Right atrium auricular region (tissue), 2 donors: Measurements from ENCODE around the gene STH. TPM values are rescaled to one million over a fixed set of nuclear protein-coding genes. Genes with fewer than 3 reads are reported as not detected.

Experiments used
- DNase-seq: peaks from one replicate; pipeline ENCODE4 v3.0.0-alpha.2; 2019; ENCODE audit warnings: low spot score
- H3K27ac ChIP-seq, 2 donors: fragments of 200-600 bp; sonication (generic); 1 replicate in 1 of 2; 2 replicates in 1 of 2; pipeline ENCODE4 v1.5.1; 2016 to 2019
- H3K27me3 ChIP-seq, 2 donors: fragments of 200-600 bp; sonication (generic); one replicate each; pipeline versions ENCODE4 v1.5.1 to v1.6.0; 2017 to 2019
- H3K36me3 ChIP-seq: fragments of 200-600 bp; sonication (generic); one replicate; pipeline ENCODE4 v1.5.1; 2016
- H3K4me1 ChIP-seq, 2 donors: fragments of 200-600 bp; sonication (generic); one replicate each; pipeline versions ENCODE4 v1.5.1 to v1.6.0; 2017 to 2019
- H3K4me3 ChIP-seq, 2 donors: fragments of 200-600 bp; sonication (generic); 1 replicate in 1 of 2; 2 replicates in 1 of 2; pipeline ENCODE4 v1.5.1; 2017 to 2019; ENCODE audit warnings: mild to moderate bottlenecking in 1 of 2, moderate library complexity in 1 of 2
- H3K9me3 ChIP-seq, 2 donors: fragments of 200-600 bp; sonication (generic); one replicate each; pipeline ENCODE4 v1.5.1; 2019
- CTCF ChIP-seq, 2 donors: fragments of 200-600 bp; sonication (generic); IDR thresholded peaks; one replicate each; pipeline ENCODE4 v1.5.1; 2019; ENCODE audit warnings: antibody characterized with exemption in 2 of 2
- total RNA-seq, 2 donors: library from RNA; depleted of rRNA; stranded (reverse); fragments of >200 nt; gene quantifications; one replicate each; pipeline ENCODE4 v1.1.0, GENCODE V29; 2016

The STH gene
- total RNA-seq, 2 donors from 2014 or later, result not detected

GRCh38 chr17:45968732-45969131, 30.3 kb upstream of the STH start:
- Histone ChIP-seq H3K4me1 (peaks cover 0 to 6% of the 10 kb centered on the region in 2 donors), H3K9me3 (no peaks in the 10 kb centered on the region)
- no peak for TF ChIP-seq CTCF (IDR thresholded peaks at IDR 0.05)

GRCh38 chr17:45969726-45970125, 29.3 kb upstream of the STH start:
- no peak for DNase-seq
- Histone ChIP-seq H3K27ac (no peak overlapping the region), H3K36me3 (no peaks in the 10 kb centered on the region), H3K9me3 (no peaks in the 10 kb centered on the region), H3K4me3 (no peak overlapping the region), H3K27me3 (no peaks in the 10 kb centered on the region), H3K4me1 (peaks cover 0 to 8% of the 10 kb centered on the region in 2 donors)
- no peak for TF ChIP-seq CTCF (IDR thresholded peaks at IDR 0.05)

More at GRCh38 chr17:45968732-45969131, 30.3 kb upstream of the STH start:
- Histone ChIP-seq H3K27me3 (no peaks in the 10 kb centered on the region), H3K36me3 (no peaks in the 10 kb centered on the region), H3K27ac (no peak overlapping the region), H3K4me3 (no peak overlapping the region)
- DNase-seq, result no peak

GRCh38 chr17:45970659-45971058, 28.4 kb upstream of the STH start:
- no peak overlapping the region for H3K4me3 ChIP-seq
- no peak overlapping the region for H3K27ac ChIP-seq
- no peak for DNase-seq
- TF ChIP-seq CTCF (IDR thresholded peaks at IDR 0.05), result no peak
- no peaks in the 10 kb centered on the region for H3K9me3 ChIP-seq
- peaks cover 0 to 8% of the 10 kb centered on the region in 2 donors for H3K4me1 ChIP-seq
- no peaks in the 10 kb centered on the region for H3K36me3 ChIP-seq
- no peaks in the 10 kb centered on the region for H3K27me3 ChIP-seq

- Histone ChIP-seq H3K27me3 (no peaks in the 10 kb centered on the region), H3K4me3 (no peak overlapping the region), H3K9me3 (no peaks in the 10 kb centered on the region), H3K27ac (no peak overlapping the region), H3K4me1 (peaks cover 0 to 8% of the 10 kb centered on the region in 2 donors), H3K36me3 (no peaks in the 10 kb centered on the region)
- no peak for DNase-seq
- TF ChIP-seq CTCF (IDR thresholded peaks at IDR 0.05), result no peak
These were observed 27.3 kb upstream of the STH start for GRCh38 chr17:45971698-45972141.

- no peak overlapping the region for H3K4me3 ChIP-seq
- DNase-seq, result no peak
- no peak for TF ChIP-seq CTCF (IDR thresholded peaks at IDR 0.05)
- no peaks in the 10 kb centered on the region for H3K27me3 ChIP-seq
- no peak overlapping the region for H3K27ac ChIP-seq
- H3K9me3 ChIP-seq, result no peaks in the 10 kb centered on the region
- no peaks in the 10 kb centered on the region for H3K36me3 ChIP-seq
- peaks cover 0 to 8% of the 10 kb centered on the region in 2 donors for H3K4me1 ChIP-seq
These were observed 26.5 kb upstream of the STH start for GRCh38 chr17:45972531-45972930.

- H3K4me3 ChIP-seq, result no peak overlapping the region
- no peak overlapping the region for H3K27ac ChIP-seq
- H3K9me3 ChIP-seq, result no peaks in the 10 kb centered on the region
- peaks cover 0 to 8% of the 10 kb centered on the region in 2 donors for H3K4me1 ChIP-seq
- no peak for TF ChIP-seq CTCF (IDR thresholded peaks at IDR 0.05)
- H3K27me3 ChIP-seq, result no peaks in the 10 kb centered on the region
- DNase-seq, result no peak
- no peaks in the 10 kb centered on the region for H3K36me3 ChIP-seq
These were observed 25.8 kb upstream of the STH start for GRCh38 chr17:45973099-45973780.
